HepG2 (cell line): Measurements from ENCODE around the gene PGK2. TPM values are rescaled to one million over a fixed set of nuclear protein-coding genes. Genes with fewer than 3 reads are reported as not detected.
A peak's percentile ranks its signal among the peaks of the same experiment; 100 is the strongest.

ENCODE experiments used
- ASH2L ChIP-seq: fragments of 300-600, 200-600 bp; sonication (generic); IDR thresholded peaks from 2 replicates; pipeline ENCODE4 v1.7.0; 2017; ENCODE audit warnings: low read depth, mild to moderate bottlenecking, moderate library complexity, mixed read lengths, low read length; ENCODE audit not compliant: insufficient read length
- DR1 ChIP-seq: sonication (generic); formaldehyde crosslinking; IDR thresholded peaks from 2 replicates; pipeline ENCODE4 v1.8.0; 2021; ENCODE audit warnings: mild to moderate bottlenecking, missing genetic modification reagents, inconsistent platforms
- FOXJ3 ChIP-seq: sonication (generic); formaldehyde crosslinking; IDR thresholded peaks from 2 replicates; pipeline ENCODE4 v1.4.0; 2020; ENCODE audit warnings: missing genetic modification reagents, mild to moderate bottlenecking, borderline replicate concordance
- ISL2 ChIP-seq: sonication (generic); formaldehyde crosslinking; IDR thresholded peaks from 2 replicates; pipeline ENCODE4 v1.5.0; 2020; ENCODE audit warnings: missing genetic modification reagents
- MTF1 ChIP-seq: sonication (generic); formaldehyde crosslinking; IDR thresholded peaks from 2 replicates; pipeline ENCODE4 v1.5.0; 2020; ENCODE audit warnings: missing genetic modification reagents
- NR1H2 ChIP-seq: sonication (generic); formaldehyde crosslinking; IDR thresholded peaks from 2 replicates; pipeline ENCODE4 v1.8.1; 2022; ENCODE audit warnings: low read depth, missing genetic modification reagents, borderline replicate concordance
- POLR2G ChIP-seq: fragments of 200-400 bp; formaldehyde crosslinking; IDR thresholded peaks from 2 replicates; pipeline ENCODE4 v1.6.1; 2018; ENCODE audit warnings: mild to moderate bottlenecking, low read depth, low read length, moderate library complexity
- PTBP1 ChIP-seq: fragments of 200-400 bp; formaldehyde crosslinking; IDR thresholded peaks from 2 replicates; pipeline ENCODE4 v1.6.1; 2018; ENCODE audit warnings: low read length, low read depth; ENCODE audit not compliant: poor library complexity, severe bottlenecking
- SAP130 ChIP-seq: IDR thresholded peaks from 2 replicates; pipeline ENCODE4 v1.6.1; 2016; ENCODE audit warnings: low read depth
- SUZ12 ChIP-seq: fragments of 150-350 bp; IDR thresholded peaks from 2 replicates; pipeline ENCODE4 v1.6.1; 2014; ENCODE audit warnings: low read depth, low read length
- ZMYM2 ChIP-seq: sonication (generic); formaldehyde crosslinking; IDR thresholded peaks from 2 replicates; pipeline ENCODE4 v1.8.0; 2022; ENCODE audit warnings: mild to moderate bottlenecking, missing genetic modification reagents
- ZNF138 ChIP-seq: sonication (generic); formaldehyde crosslinking; IDR thresholded peaks from 2 replicates; pipeline ENCODE4 v1.5.0; 2020; ENCODE audit warnings: mild to moderate bottlenecking, low read depth, missing genetic modification reagents
- ZNF17 ChIP-seq: sonication (generic); formaldehyde crosslinking; IDR thresholded peaks from 2 replicates; pipeline ENCODE4 v1.5.0; 2020; ENCODE audit warnings: mild to moderate bottlenecking, missing genetic modification reagents
- ZNF234 ChIP-seq: sonication (generic); formaldehyde crosslinking; conservative IDR thresholded peaks from 2 replicates; pipeline ENCODE4 v1.5.1; 2020; ENCODE audit warnings: mild to moderate bottlenecking, missing genetic modification reagents
- ZNF282 ChIP-seq: fragments of 450-650 bp; IDR thresholded peaks from 2 replicates; pipeline ENCODE4 v1.6.1; 2018; ENCODE audit not compliant: partially characterized antibody
- ZNF296 ChIP-seq: sonication (generic); formaldehyde crosslinking; conservative IDR thresholded peaks from 2 replicates; pipeline ENCODE4 v1.5.0; 2020; ENCODE audit warnings: mild to moderate bottlenecking, missing genetic modification reagents
- ZNF451 ChIP-seq: sonication (generic); formaldehyde crosslinking; IDR thresholded peaks from 2 replicates; pipeline ENCODE4 v1.5.0; 2020; ENCODE audit warnings: mild to moderate bottlenecking, missing genetic modification reagents
- ZNF672 ChIP-seq: sonication (generic); formaldehyde crosslinking; IDR thresholded peaks from 2 replicates; pipeline ENCODE4 v1.8.1; 2022; ENCODE audit warnings: missing genetic modification reagents
- ZSCAN22 ChIP-seq: sonication (generic); formaldehyde crosslinking; IDR thresholded peaks from 2 replicates; pipeline ENCODE4 v1.4.0; 2020; ENCODE audit warnings: mild to moderate bottlenecking, missing genetic modification reagents
- polyA plus RNA-seq, 8 experiments: library from polyadenylated mRNA; depleted of rRNA in 3 of 8; stranded (reverse) in 7 of 8; unstranded in 1 of 8; fragments of >200 nt; fragmentation: Illumina TruSeq in 4 of 8; extraction: Trizol in 4 of 8; gene quantifications; 2 replicates each; pipeline versions ENCODE4 v1.2.1 to v1.2.3, GENCODE V29; 2011 to 2016; ENCODE audit warnings: low read depth in 4 of 8, missing spikeins in 1 of 8, mixed read lengths in 1 of 8; ENCODE audit not compliant: insufficient read depth in 1 of 8
- total RNA-seq, 5 experiments: library from RNA; depleted of rRNA; stranded (reverse); fragments of >200 nt; fragmentation: Illumina TruSeq; extraction: Trizol; gene quantifications; 2 replicates each; pipeline ENCODE4 v1.2.3, GENCODE V29; 2016; ENCODE audit warnings: low read depth in 1 of 5
- TF ChIP-seq, protein P1 (sequence below): sonication (generic); formaldehyde crosslinking; IDR thresholded peaks from 2 replicates; pipeline ENCODE4 v1.4.0; 2020; ENCODE audit warnings: missing genetic modification reagents, borderline replicate concordance
- TF ChIP-seq, protein P2 (sequence below): sonication (generic); IDR thresholded peaks from 2 replicates; pipeline ENCODE4 v1.6.1; 2016; ENCODE audit warnings: low read depth, borderline replicate concordance

Gene PGK2
- total and polyA plus RNA-seq, 2 of the 13 experiments (the other 11 are each of a cell fraction or from before 2014, with no cell fraction given) = not detected

DNA sequence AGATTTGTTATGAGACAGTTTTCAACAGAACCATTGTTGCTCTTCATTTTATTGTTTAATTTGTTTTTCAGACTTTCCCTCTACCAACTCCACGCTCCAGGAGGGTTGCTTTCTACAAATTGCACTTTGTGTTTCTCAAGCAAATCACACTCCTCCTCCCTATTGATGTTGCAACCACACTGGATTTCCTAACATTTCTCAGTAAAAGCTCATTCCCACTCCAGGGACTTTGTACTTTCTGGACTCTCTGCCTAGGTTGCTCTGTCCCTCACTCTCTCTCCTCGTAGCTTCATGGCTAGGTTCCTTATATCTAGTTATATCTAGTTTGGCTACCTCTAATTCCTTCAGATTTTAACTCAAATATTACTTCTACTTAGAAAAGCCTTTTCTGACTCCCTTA lies 20.3 kb downstream of the PGK2 start (continued):
- TF ChIP-seq, protein P1, sequence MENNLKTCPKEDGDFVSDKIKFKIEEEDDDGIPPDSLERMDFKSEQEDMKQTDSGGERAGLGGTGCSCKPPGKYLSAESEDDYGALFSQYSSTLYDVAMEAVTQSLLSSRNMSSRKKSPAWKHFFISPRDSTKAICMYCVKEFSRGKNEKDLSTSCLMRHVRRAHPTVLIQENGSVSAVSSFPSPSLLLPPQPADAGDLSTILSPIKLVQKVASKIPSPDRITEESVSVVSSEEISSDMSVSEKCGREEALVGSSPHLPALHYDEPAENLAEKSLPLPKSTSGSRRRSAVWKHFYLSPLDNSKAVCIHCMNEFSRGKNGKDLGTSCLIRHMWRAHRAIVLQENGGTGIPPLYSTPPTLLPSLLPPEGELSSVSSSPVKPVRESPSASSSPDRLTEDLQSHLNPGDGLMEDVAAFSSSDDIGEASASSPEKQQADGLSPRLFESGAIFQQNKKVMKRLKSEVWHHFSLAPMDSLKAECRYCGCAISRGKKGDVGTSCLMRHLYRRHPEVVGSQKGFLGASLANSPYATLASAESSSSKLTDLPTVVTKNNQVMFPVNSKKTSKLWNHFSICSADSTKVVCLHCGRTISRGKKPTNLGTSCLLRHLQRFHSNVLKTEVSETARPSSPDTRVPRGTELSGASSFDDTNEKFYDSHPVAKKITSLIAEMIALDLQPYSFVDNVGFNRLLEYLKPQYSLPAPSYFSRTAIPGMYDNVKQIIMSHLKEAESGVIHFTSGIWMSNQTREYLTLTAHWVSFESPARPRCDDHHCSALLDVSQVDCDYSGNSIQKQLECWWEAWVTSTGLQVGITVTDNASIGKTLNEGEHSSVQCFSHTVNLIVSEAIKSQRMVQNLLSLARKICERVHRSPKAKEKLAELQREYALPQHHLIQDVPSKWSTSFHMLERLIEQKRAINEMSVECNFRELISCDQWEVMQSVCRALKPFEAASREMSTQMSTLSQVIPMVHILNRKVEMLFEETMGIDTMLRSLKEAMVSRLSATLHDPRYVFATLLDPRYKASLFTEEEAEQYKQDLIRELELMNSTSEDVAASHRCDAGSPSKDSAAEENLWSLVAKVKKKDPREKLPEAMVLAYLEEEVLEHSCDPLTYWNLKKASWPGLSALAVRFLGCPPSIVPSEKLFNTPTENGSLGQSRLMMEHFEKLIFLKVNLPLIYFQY = no peak
- TF ChIP-seq DR1 (CRISPR knock-in tag) (no peak), SUZ12 (no peak), ZNF296 (CRISPR knock-in tag) (no peak), ZNF282 (no peak), ZNF17 (CRISPR knock-in tag) (no peak), MTF1 (CRISPR knock-in tag) (no peak), PTBP1 (no peak), ZSCAN22 (CRISPR knock-in tag) (no peak), SAP130 (CRISPR knock-in tag) (peak; percentile 41; the same call in 1 of the 2 replicates), POLR2G (no peak), ZNF451 (CRISPR knock-in tag) (no peak), FOXJ3 (CRISPR knock-in tag) (peak; percentile 72; the same call in 1 of the 2 replicates), ASH2L (no peak), ZNF672 (CRISPR knock-in tag) (no peak), NR1H2 (CRISPR knock-in tag) (no peak), ZNF234 (CRISPR knock-in tag) (no peak), ZMYM2 (CRISPR knock-in tag) (peak; percentile 64; the same call in 1 of the 2 replicates), ZNF138 (CRISPR knock-in tag) (no peak), ISL2 (CRISPR knock-in tag) (peak; percentile 85)
- TF ChIP-seq, protein P2, sequence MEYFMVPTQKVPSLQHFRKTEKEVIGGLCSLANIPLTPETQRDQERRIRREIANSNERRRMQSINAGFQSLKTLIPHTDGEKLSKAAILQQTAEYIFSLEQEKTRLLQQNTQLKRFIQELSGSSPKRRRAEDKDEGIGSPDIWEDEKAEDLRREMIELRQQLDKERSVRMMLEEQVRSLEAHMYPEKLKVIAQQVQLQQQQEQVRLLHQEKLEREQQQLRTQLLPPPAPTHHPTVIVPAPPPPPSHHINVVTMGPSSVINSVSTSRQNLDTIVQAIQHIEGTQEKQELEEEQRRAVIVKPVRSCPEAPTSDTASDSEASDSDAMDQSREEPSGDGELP = no peak
